ENCODE results near the gene PRMT1.

Gene PRMT1

GRCh38 chr19:49730166-49730565 is 53.1 kb downstream of the PRMT1 start:
- no peak for DNase-seq

Data from NCI-H2029 treated with DMSO at 0.1 percent for 48 hours (cell line).